Measurements from ENCODE around the gene CDH5. TPM values are rescaled to one million over a fixed set of nuclear protein-coding genes. Genes with fewer than 3 reads are reported as not detected.

The CDH5 gene
- total RNA-seq, 1 experiment from 2014 or later, result 3.6 TPM

- Histone ChIP-seq H4K20me1 (ENCODE audit: insufficient read depth) (no peaks in the 10 kb centered on the region), H3K36me3 (ENCODE audit: low read depth) (no peaks in the 10 kb centered on the region), H3K9me3 (ENCODE audit: insufficient read depth, low read depth) (no peaks in the 10 kb centered on the region), H3K4me1 (replicated peaks; ENCODE audit: insufficient read depth) (peaks cover 76% of the 10 kb centered on the region), H3K4me2 (peak overlapping the region; percentile 17), H3K9me2 (ENCODE audit: insufficient read depth) (no peaks in the 10 kb centered on the region), H3F3A (ENCODE audit: insufficient read depth, low read depth) (peaks cover 22% of the 10 kb centered on the region; the same call in 1 of the 2 replicates), H3K27ac (no peak overlapping the region), H2AFZ (no peak overlapping the region), H3K27me3 (ENCODE audit: insufficient read depth, low read depth) (no peaks in the 10 kb centered on the region), H3K4me3 (no peak overlapping the region), H3K79me2 (ENCODE audit: low read depth) (no peaks in the 10 kb centered on the region; the same call in 1 of the 2 replicates)
- ChIA-PET POLR2A (ENCODE audit: unreplicated experiment) (no interaction called here), CTCF (interaction anchor here (1.3 kb wide), 1 partner anchor 10 kb away, joined by 6 read pairs; no protein-coding TSS in a partner anchor)
- TF ChIP-seq EZH2 (IDR thresholded peaks at IDR 0.05; ENCODE audit: low read depth) (no peak), CTCF (conservative IDR thresholded peaks at IDR 0.05) (no peak)
- intact Hi-C loops (cut with micrococcal nuclease; ENCODE audit: unreplicated experiment), result no loop called here
- no TSS peak for BruUV-seq (replicated peaks)
- no peak for DNase-seq
Observed at GRCh38 chr16:66367968-66368891, 1.7 kb downstream of the CDH5 start.

GRCh38 chr16:66369055-66369592 lies 2.6 kb downstream of the CDH5 start:
- POLR2A ChIA-PET (ENCODE audit: unreplicated experiment), result no interaction called here
- Histone ChIP-seq H2AFZ (no peak overlapping the region), H3K79me2 (ENCODE audit: low read depth) (no peaks in the 10 kb centered on the region), H3K27me3 (ENCODE audit: insufficient read depth, low read depth) (no peaks in the 10 kb centered on the region), H3F3A (ENCODE audit: insufficient read depth, low read depth) (peaks cover 19% of the 10 kb centered on the region; the same call in 1 of the 2 replicates), H3K9me2 (ENCODE audit: insufficient read depth) (no peaks in the 10 kb centered on the region), H3K27ac (no peak overlapping the region), H3K9me3 (ENCODE audit: insufficient read depth, low read depth) (no peaks in the 10 kb centered on the region), H3K4me3 (no peak overlapping the region), H3K4me1 (replicated peaks; ENCODE audit: insufficient read depth) (peaks cover 68% of the 10 kb centered on the region), H4K20me1 (ENCODE audit: insufficient read depth) (no peaks in the 10 kb centered on the region), H3K36me3 (ENCODE audit: low read depth) (no peaks in the 10 kb centered on the region), H3K4me2 (0 out of 2 replicates have a peak overlapping the region, but pooled peaks have one; percentile 17)
- intact Hi-C loops (cut with micrococcal nuclease; ENCODE audit: unreplicated experiment), result no loop called here
- no peak for DNase-seq
- CTCF ChIA-PET, result no interaction called here
- TF ChIP-seq CTCF (conservative IDR thresholded peaks at IDR 0.05), result no peak
- no peak for TF ChIP-seq EZH2 (IDR thresholded peaks at IDR 0.05; ENCODE audit: low read depth)
- no TSS peak for BruUV-seq (replicated peaks)

GRCh38 chr16:66370786-66371684 lies 4.5 kb downstream of the CDH5 start:
- CTCF ChIA-PET, result interaction anchor here (0.8 kb wide), 1 partner anchor 14 kb away, joined by 3 read pairs; no protein-coding TSS in a partner anchor
- H3K4me2 ChIP-seq, result 0 out of 2 replicates have a peak overlapping the region, but pooled peaks have one; percentile 10
- H2AFZ ChIP-seq, result peak overlapping the region; percentile 15; the same call in 1 of the 2 replicates
- H3K9me3 ChIP-seq (ENCODE audit: insufficient read depth, low read depth), result no peaks in the 10 kb centered on the region
- TF ChIP-seq CTCF (conservative IDR thresholded peaks at IDR 0.05) (no peak), EZH2 (IDR thresholded peaks at IDR 0.05; ENCODE audit: low read depth) (no peak)
- no TSS peak for BruUV-seq (replicated peaks)
- intact Hi-C loops (cut with micrococcal nuclease; ENCODE audit: unreplicated experiment), result no loop called here
- peak overlapping the region; percentile 29; the same call in 1 of the 2 replicates for H3K27ac ChIP-seq
- no peaks in the 10 kb centered on the region for H3K9me2 ChIP-seq (ENCODE audit: insufficient read depth)
- H4K20me1 ChIP-seq (ENCODE audit: insufficient read depth), result no peaks in the 10 kb centered on the region
- no peak overlapping the region for H3K4me3 ChIP-seq
- POLR2A ChIA-PET (ENCODE audit: unreplicated experiment), result interaction anchor here (0.5 kb wide), 1 partner anchor 11 kb away, joined by 3 read pairs; no protein-coding TSS in a partner anchor
- H3K79me2 ChIP-seq (ENCODE audit: low read depth), result no peaks in the 10 kb centered on the region
- H3K36me3 ChIP-seq (ENCODE audit: low read depth), result no peaks in the 10 kb centered on the region
- peak in 1 of 2 experiments; percentile 54 for DNase-seq
- peaks cover 52% of the 10 kb centered on the region for H3K4me1 ChIP-seq (replicated peaks; ENCODE audit: insufficient read depth)
- H3F3A ChIP-seq (ENCODE audit: insufficient read depth, low read depth), result peaks cover 17% of the 10 kb centered on the region; the same call in 1 of the 2 replicates
- H3K27me3 ChIP-seq (ENCODE audit: insufficient read depth, low read depth), result no peaks in the 10 kb centered on the region
